ENCODE measurements around the gene TOB1.
A peak's percentile ranks its signal among the peaks of the same experiment; 100 is the strongest.

TOB1 gene, protein sequence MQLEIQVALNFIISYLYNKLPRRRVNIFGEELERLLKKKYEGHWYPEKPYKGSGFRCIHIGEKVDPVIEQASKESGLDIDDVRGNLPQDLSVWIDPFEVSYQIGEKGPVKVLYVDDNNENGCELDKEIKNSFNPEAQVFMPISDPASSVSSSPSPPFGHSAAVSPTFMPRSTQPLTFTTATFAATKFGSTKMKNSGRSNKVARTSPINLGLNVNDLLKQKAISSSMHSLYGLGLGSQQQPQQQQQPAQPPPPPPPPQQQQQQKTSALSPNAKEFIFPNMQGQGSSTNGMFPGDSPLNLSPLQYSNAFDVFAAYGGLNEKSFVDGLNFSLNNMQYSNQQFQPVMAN

GRCh38 chr17:50866261-50866949 is at the start of gene TOB1:
TOB1 (minus strand) TSS chr17:50866354; CDS start chr17:50864017, 2,337 bp downstream.
- Mint-ChIP-seq H3K36me3 (ENCODE audit: low read depth) (peaks cover 24% of the 10 kb centered on the region), H3K27me3 (ENCODE audit: low read depth) (no peaks in the 10 kb centered on the region), H3K4me1 (ENCODE audit: low read depth) (peaks cover 37% of the 10 kb centered on the region), H3K27ac (peak within 1 kb of the TSS; percentile 100), H3K4me3 (peak within 1 kb of the TSS; percentile 98), H3K9me3 (no peaks in the 10 kb centered on the region)

GRCh38 chr17:50914505-50915063 is 48.4 kb upstream of the TOB1 start:
- H3K27ac Mint-ChIP-seq, result no peak overlapping the region
- H3K4me1 Mint-ChIP-seq (ENCODE audit: low read depth), result peaks cover 41% of the 10 kb centered on the region
- H3K4me3 Mint-ChIP-seq, result no peak overlapping the region
- no peaks in the 10 kb centered on the region for H3K9me3 Mint-ChIP-seq
- H3K27me3 Mint-ChIP-seq (ENCODE audit: low read depth), result no peaks in the 10 kb centered on the region
- no peaks in the 10 kb centered on the region for H3K36me3 Mint-ChIP-seq (ENCODE audit: low read depth)

DNA sequence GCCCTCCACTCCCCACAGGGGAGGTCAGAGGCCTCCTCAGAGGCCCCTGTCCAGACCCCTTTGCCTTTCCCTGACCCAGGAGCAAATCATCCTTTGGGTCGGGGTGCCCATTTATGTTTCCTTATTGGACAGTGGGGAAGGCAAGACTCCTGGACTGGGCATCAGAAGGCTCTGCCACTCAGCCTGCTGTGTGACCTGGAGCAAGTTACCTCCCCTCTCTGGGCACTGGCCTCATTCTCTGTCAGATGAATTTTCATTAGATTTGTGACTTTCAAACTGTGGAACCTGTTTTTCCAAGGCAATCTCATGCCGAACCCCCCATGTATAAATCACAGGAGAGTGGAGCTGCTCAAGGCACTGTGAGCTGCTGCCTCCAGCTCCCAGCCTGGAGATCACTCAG is 47.0 kb upstream of the TOB1 start:
- Mint-ChIP-seq H3K9me3 (no peaks in the 10 kb centered on the region), H3K27ac (no peak overlapping the region), H3K4me3 (no peak overlapping the region), H3K36me3 (ENCODE audit: low read depth) (no peaks in the 10 kb centered on the region), H3K4me1 (ENCODE audit: low read depth) (peaks cover 39% of the 10 kb centered on the region), H3K27me3 (ENCODE audit: low read depth) (no peaks in the 10 kb centered on the region)

- no peaks in the 10 kb centered on the region for H3K9me3 Mint-ChIP-seq
- no peak overlapping the region for H3K27ac Mint-ChIP-seq
- no peaks in the 10 kb centered on the region for H3K27me3 Mint-ChIP-seq (ENCODE audit: low read depth)
- H3K4me3 Mint-ChIP-seq, result no peak overlapping the region
- H3K4me1 Mint-ChIP-seq (ENCODE audit: low read depth), result peaks cover 46% of the 10 kb centered on the region
- H3K36me3 Mint-ChIP-seq (ENCODE audit: low read depth), result no peaks in the 10 kb centered on the region
These were observed 45.7 kb upstream of the TOB1 start for GRCh38 chr17:50911890-50912289.

GRCh38 chr17:50911450-50911849 is 45.3 kb upstream of the TOB1 start:
- Mint-ChIP-seq H3K27ac (peak overlapping the region; percentile 45), H3K9me3 (no peaks in the 10 kb centered on the region), H3K4me1 (ENCODE audit: low read depth) (peaks cover 43% of the 10 kb centered on the region), H3K36me3 (ENCODE audit: low read depth) (no peaks in the 10 kb centered on the region), H3K27me3 (ENCODE audit: low read depth) (no peaks in the 10 kb centered on the region), H3K4me3 (no peak overlapping the region)

- Mint-ChIP-seq H3K4me1 (ENCODE audit: low read depth) (peaks cover 37% of the 10 kb centered on the region), H3K27ac (peak overlapping the region; percentile 70), H3K36me3 (ENCODE audit: low read depth) (no peaks in the 10 kb centered on the region), H3K9me3 (no peaks in the 10 kb centered on the region), H3K27me3 (ENCODE audit: low read depth) (no peaks in the 10 kb centered on the region), H3K4me3 (peak overlapping the region; percentile 17)
These were observed 43.8 kb upstream of the TOB1 start for GRCh38 chr17:50909765-50910605.

DNA sequence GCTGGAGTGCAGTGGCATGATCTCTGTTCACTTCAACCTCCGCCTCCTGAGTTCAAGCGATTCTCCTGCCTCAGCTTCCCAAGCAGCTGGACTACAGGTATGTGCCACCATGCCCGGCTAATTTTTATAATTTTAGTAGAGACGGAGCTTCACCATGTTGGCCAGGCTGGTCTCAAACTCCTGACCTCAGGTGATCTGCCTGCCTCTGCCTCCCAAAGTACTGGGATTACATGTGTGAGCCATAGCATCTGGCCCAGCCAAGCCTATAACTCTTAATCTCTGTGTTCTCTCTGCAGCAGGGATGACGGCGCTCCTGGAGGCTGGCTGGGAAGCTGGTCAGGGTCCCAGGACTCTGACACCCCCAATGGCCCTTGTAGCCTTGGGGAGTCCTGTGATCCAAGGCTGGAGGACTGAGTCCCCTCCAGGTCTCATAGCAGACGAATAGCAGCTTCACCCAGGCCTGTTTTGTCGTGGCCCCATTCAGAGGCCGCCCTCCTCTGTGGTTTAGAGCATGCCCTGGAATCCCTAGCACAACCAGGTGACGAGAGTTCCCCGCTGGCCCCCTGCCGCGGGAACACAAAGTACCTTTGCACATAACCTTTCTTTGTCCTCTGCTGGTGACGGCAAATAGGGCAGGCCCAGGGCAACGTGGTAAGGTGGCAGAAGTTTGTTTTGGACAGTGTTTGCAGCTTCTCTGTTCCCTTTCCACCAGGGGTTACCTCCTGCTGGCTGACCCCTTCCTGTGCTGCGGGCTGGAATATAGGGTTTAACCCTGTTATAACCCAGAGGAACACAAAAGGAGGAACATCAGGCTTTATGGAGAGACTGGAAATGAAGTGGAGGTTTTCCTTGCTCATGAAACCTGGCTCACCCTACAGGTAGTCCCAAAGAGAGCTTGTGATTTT is 43.0 kb upstream of the TOB1 start:
- H3K4me3 Mint-ChIP-seq, result no peak overlapping the region
- no peaks in the 10 kb centered on the region for H3K27me3 Mint-ChIP-seq (ENCODE audit: low read depth)
- no peaks in the 10 kb centered on the region for H3K9me3 Mint-ChIP-seq
- H3K36me3 Mint-ChIP-seq (ENCODE audit: low read depth), result no peaks in the 10 kb centered on the region
- peaks cover 37% of the 10 kb centered on the region for H3K4me1 Mint-ChIP-seq (ENCODE audit: low read depth)
- peak overlapping the region; percentile 33 for H3K27ac Mint-ChIP-seq

DNA sequence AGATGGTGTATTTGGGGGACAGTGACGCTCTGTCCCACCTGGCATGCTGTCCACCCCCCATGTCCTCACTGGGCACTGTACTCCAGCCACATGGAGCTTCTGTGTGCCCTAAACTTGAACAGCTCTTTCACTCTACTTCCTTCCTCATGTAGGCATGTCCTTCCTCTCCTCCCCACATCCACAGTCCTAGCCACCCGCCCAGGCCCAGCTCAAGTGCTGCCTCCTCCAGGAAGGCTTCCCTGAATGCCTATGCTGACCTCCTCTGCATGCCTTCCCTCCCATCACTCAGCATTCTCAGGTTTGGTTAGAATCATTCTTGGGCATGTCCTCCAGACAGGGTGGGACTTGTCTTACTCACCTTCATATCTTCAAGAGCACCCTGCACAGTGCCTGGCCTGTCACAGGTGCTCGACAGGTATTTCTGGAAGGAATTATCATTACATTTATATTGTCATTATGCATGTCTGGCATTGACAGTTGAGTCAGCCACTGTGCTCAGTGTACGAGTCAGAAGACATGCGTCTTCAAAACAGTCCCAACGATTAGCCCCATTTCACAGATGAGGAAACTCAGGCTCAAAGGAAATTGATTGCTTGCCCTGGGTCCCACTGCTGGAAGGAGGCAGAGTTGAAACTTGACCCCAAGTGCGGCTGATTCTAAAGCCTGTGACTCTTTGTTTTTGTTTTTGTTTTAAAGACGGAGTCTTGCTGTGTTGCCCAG is 42.1 kb upstream of the TOB1 start:
- Mint-ChIP-seq H3K27ac (peak overlapping the region; percentile 46), H3K27me3 (ENCODE audit: low read depth) (peaks cover 3% of the 10 kb centered on the region), H3K4me1 (ENCODE audit: low read depth) (peaks cover 41% of the 10 kb centered on the region), H3K4me3 (no peak overlapping the region), H3K9me3 (no peaks in the 10 kb centered on the region), H3K36me3 (ENCODE audit: low read depth) (no peaks in the 10 kb centered on the region)

- Mint-ChIP-seq H3K9me3 (no peaks in the 10 kb centered on the region), H3K27ac (no peak overlapping the region), H3K36me3 (ENCODE audit: low read depth) (no peaks in the 10 kb centered on the region), H3K27me3 (ENCODE audit: low read depth) (peaks cover 3% of the 10 kb centered on the region), H3K4me3 (no peak overlapping the region), H3K4me1 (ENCODE audit: low read depth) (peaks cover 47% of the 10 kb centered on the region)
These were observed 40.3 kb upstream of the TOB1 start for GRCh38 chr17:50906443-50906842.

- H3K4me3 Mint-ChIP-seq, result no peak overlapping the region
- H3K9me3 Mint-ChIP-seq, result no peaks in the 10 kb centered on the region
- H3K27me3 Mint-ChIP-seq (ENCODE audit: low read depth), result peaks cover 3% of the 10 kb centered on the region
- no peak overlapping the region for H3K27ac Mint-ChIP-seq
- H3K4me1 Mint-ChIP-seq (ENCODE audit: low read depth), result peaks cover 43% of the 10 kb centered on the region
- no peaks in the 10 kb centered on the region for H3K36me3 Mint-ChIP-seq (ENCODE audit: low read depth)
These were observed 39.3 kb upstream of the TOB1 start for GRCh38 chr17:50905460-50905803.

- Mint-ChIP-seq H3K4me1 (ENCODE audit: low read depth) (peaks cover 42% of the 10 kb centered on the region), H3K9me3 (no peaks in the 10 kb centered on the region), H3K4me3 (no peak overlapping the region), H3K27ac (no peak overlapping the region), H3K36me3 (ENCODE audit: low read depth) (no peaks in the 10 kb centered on the region), H3K27me3 (ENCODE audit: low read depth) (peaks cover 3% of the 10 kb centered on the region)
These were observed 38.6 kb upstream of the TOB1 start for GRCh38 chr17:50904518-50905459.

- Mint-ChIP-seq H3K4me3 (no peak overlapping the region), H3K4me1 (ENCODE audit: low read depth) (peaks cover 35% of the 10 kb centered on the region), H3K9me3 (no peaks in the 10 kb centered on the region), H3K27me3 (ENCODE audit: low read depth) (peaks cover 3% of the 10 kb centered on the region), H3K36me3 (ENCODE audit: low read depth) (no peaks in the 10 kb centered on the region), H3K27ac (peak overlapping the region; percentile 62)
These were observed 37.7 kb upstream of the TOB1 start for GRCh38 chr17:50903604-50904517.
